ENCODE data around the gene GTF3A.

DNA sequence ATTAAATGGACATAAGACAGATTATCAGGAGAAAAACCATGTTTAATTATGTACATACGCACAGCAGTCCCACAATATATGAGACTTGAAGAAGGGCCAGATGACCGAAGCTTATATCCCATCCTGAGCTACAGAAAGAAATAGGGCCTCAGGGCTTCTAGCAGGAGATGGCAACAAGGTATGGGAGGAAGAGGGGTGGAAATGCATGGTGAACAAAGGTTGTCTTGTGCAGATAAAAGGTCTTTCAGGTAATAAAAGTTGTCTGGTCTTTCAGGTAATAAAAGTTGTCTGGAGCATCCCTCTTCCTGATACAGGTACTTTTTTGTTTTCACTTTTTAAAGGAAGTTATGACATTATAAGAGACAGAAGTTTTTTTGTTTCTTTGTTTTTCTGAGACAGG lies 15.4 kb upstream of the GTF3A start:
- TF ChIP-seq CTCF (conservative IDR thresholded peaks at IDR 0.05; ENCODE audit: low read length): no peak
- no peak for TF ChIP-seq EZH2phosphoT487 (IDR thresholded peaks at IDR 0.05; ENCODE audit: borderline replicate concordance, low read depth, low read length)
